ENCODE measurements around the gene PPT2.
"Not testable (repeated sequence)": the region's sequence is repeated elsewhere in the genome, so short reads cannot be mapped to it uniquely, and the experiment has no call there.

Gene PPT2

DNA sequence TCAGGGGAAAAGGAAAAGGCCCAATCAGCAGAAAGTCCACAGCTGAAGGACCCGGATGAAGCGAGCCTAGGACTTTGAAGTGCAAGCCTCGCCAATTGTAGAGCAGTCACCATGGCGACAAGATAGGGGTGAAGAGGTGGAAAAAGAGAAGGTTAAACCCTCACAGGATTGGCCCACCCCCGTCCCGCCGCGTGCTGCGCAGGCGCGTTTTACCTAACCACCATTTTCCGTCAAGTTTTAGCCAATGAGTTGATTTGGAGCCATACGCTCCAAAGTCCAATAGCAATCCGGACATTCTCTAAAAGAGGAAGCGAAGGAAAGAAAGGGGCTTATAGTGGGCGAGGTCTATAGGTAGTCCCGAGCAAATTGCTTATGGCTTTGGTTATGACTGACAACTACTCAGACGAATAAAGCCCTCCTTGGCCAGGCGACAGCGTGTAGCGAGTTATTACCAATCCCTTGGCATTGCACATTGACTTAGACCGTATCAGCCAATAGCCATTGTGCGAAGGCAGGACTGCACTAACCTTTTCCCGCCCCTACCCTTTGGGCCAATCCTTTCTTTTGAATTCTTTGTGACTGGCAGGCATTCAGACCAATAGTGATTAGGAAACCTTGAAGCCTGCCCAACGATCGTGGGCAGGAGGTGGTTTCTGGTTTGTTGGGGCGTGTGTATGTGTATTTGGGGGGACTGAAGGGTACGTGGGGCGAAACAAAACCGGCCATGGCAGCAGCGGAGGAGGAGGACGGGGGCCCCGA is 24.0 kb downstream of the PPT2 start, which contains the start of gene RNF5:
TSS of gene RNF5 (plus strand) at position 618 of the 759 bp plus-strand sequence. CDS start at position 725, 107 bp downstream.
- peak; percentile 99 for DNase-seq

DNA sequence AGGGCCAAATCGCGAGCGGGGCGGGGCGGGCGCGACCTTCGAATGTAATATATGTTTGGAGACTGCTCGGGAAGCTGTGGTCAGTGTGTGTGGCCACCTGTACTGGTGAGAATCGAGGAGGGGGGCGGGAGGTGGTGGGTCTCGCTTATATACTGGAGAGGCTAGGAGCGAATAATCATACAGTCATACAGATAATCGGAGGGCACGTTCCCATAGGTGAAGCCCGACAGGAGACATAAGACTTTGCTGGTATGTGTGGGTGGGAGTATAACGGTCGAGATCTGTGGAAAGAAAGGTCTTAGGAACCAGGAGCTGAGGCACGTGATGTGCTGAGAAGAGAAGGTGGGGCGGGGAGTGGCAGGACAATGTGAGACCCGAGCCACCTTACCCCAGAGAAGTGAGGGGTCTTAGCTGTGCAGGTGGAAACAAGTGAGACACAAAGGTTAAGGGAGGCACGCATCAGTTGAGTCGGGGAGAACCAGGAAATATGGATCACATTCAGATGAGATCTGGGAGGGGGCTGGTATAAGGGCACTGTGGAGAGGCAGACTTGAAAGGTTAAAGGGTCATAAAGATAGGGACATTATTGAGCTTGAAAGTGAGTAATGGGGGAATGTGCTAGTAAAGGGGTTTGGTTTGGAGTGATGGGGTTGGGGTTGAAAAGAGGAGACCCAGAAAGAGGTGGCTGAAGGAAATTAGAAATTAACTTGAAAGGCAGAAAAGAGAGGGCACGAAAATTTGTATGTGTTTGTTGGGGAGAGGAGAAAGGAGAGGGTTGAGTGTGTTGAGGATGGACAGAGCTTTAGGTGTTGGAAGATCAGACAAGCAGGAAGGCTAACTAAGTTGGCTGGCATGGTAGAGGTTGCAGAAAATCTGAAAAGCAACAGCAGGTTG is 24.9 kb downstream of the PPT2 start:
- DNase-seq, result no peak

GRCh38 chr6:32179766-32180405 is 25.9 kb downstream of the PPT2 start:
- no peak for DNase-seq

DNA sequence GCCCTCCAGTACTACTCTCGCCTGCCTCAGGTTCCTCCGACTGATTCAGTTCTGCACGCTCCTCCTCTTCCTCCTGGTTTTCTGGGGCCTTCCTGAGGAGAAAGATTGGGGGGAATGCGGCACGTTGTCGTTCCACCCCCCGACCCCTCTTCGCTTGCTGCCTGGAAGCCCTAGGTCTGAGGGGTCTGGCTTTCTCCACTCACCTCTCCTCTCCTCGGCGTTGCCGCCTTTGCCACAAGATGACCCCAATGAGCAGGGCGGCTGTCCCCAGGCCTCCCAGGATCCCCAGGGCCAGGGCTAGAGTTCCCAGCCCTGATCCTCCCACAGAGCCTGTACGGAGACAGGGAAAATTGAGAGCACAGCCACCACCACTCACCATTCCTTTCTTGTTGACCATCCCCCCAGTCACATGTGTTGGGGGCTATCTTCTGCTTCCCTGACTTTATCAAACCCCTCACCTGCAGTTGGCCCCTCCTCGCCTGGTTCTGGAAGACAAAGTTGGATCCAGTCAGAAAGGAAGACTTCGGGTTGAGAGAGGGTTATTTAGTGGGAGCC is 27.3 kb downstream of the PPT2 start:
- no peak for DNase-seq

DNA sequence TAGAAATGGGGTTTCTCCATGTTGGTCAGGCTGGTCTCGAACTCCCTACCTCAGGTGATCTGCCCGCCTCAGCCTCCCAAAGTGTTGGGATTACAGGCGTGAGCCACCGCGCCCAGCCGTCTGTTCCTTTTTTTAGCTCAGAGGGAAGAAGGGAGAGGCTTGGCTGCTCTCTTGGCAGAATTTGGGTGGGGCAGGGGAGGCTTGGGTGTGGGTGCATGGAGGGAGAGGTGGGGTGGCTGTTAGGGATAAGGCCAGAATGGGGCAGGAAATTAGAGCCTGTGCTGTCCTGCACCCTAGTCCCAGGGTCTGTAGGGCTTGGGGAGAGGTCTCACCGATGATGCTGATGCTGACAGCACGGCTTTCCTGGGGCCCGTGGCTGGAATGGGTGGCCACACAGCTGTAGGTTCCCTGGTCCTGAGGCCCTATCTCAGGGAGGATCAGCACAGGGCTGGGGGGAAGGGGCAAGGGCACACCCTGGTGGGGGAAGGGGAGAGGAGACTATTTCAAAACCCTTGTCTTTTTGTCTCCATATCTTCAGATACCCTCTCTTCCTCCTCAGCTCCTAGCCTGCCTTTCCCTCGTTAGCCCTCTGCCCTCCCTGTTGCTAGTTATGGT is 28.1 kb downstream of the PPT2 start:
- no peak for DNase-seq

DNA sequence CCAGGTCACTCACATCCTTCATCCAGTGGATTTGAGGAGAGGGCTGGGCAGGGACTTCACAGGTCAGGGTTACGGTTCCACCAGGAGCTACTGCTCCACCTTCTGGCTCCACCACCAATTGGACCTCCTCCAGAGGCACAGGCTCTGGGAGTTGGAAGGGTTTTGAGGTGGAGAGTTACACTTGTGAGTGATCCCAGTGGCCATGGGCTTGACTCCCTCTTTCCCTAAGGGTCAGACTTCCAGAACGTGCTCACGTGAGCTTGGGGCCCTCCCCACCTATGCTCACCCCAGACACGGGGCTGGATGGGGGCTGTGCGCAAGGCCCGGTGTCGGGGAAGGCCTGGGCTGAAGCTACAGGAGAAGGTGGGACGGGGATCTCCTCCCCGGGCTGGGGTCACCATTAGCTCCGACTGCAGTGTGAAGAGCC is 28.6 kb downstream of the PPT2 start:
- DNase-seq, result no peak

- no peak for DNase-seq
Observed at GRCh38 chr6:32183030-32183429, 29.1 kb downstream of the PPT2 start.

- DNase-seq, result no peak
Observed at GRCh38 chr6:32183483-32184083, 29.6 kb downstream of the PPT2 start.

DNA sequence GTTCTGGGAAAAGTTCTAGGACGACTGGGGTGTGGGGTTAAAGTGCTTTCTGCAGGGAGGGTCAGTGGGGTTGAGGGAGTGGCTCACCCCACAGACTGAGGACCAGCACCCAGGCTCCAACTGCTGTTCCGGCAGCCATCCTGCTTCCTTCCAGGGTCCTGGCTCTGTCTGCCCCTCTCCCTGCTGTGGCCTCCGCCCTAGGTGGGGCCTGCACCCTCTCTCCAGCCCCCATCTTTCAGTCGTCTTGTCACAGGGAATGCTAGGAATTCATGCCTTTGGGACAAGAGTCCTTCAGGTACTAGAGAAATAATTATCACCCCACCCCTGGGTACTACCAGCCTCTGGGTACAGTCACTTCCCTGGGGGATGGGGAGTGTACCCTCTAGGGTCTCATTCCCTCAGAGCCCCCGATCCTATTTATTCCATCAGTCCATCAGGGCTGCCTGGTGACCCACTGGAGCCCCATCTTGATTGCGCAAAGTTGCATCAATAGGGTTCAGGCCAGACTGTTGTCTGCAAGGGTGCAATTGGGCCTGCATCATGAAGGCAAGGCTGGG is 30.2 kb downstream of the PPT2 start, which contains the start of gene AGER:
TSS of gene AGER (minus strand) at position 170 of the 557 bp plus-strand sequence. CDS start at position 139, 31 bp downstream.
- no peak for DNase-seq

DNA sequence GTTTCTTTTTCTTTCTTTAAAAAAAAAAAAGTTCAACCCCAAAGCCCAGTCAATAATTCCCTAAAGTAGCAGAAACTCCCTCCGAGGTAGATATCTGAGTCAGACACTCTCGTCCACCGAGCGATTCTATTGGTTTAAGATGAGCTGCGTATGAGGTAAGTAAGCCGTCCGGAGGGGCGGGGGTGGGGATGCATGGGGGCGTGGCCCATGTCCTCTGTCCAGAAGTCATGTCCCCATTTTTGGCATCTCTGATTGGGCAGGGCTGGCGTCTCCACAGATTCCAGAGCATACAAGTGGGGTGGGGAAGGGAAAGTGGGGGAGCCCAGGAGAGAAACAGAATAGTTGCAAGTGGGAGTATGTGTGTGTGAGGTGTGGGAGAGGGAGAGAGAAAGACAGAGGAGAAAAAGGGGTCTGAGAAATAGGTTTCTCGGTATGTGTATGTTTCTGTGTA is 31.8 kb downstream of the PPT2 start:
- not testable (repeated sequence) for DNase-seq

- DNase-seq, result not testable (repeated sequence)
Observed at GRCh38 chr6:32186151-32186840, 32.4 kb downstream of the PPT2 start.

- DNase-seq, result no peak
Observed at GRCh38 chr6:32187009-32187709, 33.2 kb downstream of the PPT2 start.

DNA sequence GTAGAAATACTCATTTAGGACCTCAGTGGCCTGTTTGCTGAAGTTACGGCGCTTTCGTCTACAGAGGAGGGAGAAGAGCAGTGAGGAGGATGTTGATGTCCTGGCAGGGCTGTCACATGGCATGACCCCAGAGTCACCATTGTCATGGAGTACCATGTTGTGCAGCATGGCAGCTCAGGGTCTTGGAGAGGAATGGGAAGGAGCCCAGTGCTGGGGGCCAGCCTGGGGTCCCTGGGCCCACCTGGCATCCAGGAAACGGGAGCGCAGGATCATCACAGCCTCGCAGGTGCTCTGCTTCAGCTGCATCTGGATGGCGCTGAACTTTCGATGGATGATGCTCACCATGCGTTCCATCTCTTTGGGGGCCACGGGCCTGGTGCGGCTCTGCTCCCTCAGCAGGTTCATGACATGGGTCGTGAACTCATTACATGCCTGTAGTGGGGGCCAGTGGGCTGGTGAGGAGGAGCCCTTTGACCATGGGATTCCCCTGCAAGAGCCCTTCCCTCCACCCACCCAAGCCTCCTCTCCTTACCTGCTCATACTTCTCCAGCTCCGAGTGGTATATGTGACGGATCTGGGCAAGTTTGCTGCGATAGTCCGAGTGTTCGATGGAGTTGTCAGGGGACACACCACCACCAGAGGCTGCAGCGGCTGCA is 33.9 kb downstream of the PPT2 start:
- DNase-seq, result not testable (repeated sequence)

DNA sequence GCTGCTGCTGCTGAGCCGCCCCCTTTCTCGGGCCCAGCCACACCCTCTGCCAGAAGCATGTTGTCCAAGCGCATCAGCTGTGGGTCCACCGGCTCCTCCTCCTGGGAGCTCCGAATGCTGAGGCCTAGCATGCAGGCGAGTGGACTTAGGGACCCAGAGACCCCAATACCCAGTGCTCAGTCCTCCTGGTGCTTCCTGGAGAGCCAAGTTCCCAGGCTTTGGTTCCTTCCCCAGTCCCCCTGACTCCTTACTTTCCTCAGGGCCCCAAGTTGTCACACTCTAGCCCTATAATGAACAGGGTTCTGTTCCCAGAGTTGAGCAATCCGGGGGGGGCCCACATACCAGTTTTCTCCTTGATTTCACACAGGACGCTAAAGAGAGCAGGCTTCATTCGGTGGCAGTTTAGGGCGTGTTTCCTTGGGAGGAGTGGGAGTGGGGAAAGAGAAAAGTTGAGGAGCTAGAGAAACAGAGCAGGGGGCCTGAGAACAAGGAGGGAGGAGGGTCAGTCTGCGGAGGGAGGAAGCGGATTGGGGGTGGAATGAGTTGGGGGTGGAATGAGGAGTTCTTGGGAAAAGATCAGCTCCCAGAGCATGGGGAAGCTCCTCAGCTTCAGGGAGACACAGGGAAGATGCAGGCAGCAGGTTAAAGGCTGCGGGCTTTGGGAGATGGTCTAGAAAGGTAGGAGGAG is 34.6 kb downstream of the PPT2 start:
- no peak for DNase-seq

GRCh38 chr6:32189069-32189741 is 35.3 kb downstream of the PPT2 start:
- DNase-seq, result no peak

DNA sequence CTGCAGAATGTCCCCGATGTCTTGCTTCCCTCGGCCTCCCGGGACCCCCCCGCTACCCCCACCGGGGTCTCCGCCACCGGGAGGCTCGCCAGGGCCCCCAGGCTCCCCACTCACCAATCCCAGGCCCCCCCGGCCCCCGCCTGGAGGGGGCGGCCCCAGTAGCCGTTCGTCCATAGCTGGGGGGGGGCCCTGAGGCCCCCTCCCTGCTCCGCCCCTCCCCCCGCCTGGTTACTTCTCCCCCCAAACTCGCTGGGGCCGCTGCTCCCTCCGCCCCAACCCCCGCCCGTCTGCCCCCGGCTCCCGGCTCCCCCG is 35.8 kb downstream of the PPT2 start:
- no peak for DNase-seq

DNA sequence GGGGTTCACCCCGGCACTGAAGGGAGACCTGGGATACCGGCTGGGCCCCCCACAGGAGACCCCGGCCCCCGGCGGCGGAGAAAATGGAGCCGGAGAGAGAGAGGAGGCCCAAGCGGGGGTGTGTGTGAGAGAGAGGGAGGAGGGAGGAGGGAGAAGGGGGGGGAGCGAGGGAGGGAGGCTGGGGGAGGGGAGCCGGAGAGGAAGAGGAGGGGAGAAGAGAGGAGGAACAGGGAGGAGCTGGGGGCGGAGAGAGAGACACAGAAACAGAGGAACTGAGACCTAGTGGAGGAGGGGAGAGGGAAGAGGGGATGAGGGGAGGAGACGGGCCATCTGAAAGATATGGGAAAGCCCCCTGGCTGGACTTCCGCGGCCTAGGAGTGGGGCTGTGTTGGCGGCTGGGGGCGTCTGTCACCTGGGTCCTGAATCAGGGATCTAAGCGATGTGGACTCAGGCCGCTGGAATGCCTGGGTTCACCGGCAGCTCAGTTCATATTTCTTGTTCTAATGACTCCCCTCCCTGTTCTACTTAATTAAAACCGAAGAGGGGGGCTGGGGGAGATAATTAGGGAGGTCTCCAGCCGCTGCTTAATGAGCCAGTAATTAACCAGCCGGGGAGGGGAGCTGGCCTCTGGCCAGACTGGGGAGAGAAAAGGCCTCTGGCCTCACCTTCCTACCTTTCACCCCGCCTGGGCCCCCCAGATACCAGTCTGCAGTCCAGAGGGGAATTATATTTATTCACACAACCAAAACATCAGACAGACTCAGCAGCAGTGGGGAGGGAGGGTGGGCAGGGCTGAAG is 36.3 kb downstream of the PPT2 start, which contains the start of gene PBX2:
TSS of gene PBX2 (minus strand) at position 149 of the 798 bp plus-strand sequence. CDS start 287 bp downstream, outside the sequence.
- DNase-seq, result peak; percentile 94
